ENCODE data around the gene PITX3. TPM values are rescaled to one million over a fixed set of nuclear protein-coding genes. Genes with fewer than 3 reads are reported as not detected.

The PITX3 gene
- total and polyA plus RNA-seq, 10 of the 15 experiments (the other 5 are each of a cell fraction or from before 2014, with no cell fraction given), result not detected

DNA sequence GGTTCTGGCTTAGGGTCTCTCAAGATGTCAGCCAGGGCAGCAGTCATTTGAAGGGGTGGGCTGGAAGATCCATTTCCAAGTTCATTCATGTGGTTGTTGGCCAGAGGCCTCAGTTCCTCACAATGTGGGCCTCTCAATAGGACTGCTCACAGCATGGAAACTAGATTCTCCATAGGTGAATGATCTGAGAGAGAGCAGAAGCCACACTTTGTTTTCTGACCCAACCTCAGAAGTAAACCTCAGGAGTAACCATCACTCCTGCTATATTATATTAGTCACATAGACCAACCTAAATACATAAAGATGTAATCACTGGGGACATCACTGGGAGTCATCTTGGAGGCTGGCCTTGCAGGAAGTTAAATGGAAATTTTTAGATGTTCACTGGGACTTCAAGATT, 46.2 kb upstream of the PITX3 start (continued):
- TF ChIP-seq, protein P1, sequence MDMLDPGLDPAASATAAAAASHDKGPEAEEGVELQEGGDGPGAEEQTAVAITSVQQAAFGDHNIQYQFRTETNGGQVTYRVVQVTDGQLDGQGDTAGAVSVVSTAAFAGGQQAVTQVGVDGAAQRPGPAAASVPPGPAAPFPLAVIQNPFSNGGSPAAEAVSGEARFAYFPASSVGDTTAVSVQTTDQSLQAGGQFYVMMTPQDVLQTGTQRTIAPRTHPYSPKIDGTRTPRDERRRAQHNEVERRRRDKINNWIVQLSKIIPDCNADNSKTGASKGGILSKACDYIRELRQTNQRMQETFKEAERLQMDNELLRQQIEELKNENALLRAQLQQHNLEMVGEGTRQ (IDR thresholded peaks at IDR 0.05; ENCODE audit: borderline replicate concordance, low read depth, low read length), result no peak
- TF ChIP-seq, protein P2, sequence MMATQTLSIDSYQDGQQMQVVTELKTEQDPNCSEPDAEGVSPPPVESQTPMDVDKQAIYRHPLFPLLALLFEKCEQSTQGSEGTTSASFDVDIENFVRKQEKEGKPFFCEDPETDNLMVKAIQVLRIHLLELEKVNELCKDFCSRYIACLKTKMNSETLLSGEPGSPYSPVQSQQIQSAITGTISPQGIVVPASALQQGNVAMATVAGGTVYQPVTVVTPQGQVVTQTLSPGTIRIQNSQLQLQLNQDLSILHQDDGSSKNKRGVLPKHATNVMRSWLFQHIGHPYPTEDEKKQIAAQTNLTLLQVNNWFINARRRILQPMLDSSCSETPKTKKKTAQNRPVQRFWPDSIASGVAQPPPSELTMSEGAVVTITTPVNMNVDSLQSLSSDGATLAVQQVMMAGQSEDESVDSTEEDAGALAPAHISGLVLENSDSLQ (IDR thresholded peaks at IDR 0.05), result no peak
- TF ChIP-seq, protein P3, sequence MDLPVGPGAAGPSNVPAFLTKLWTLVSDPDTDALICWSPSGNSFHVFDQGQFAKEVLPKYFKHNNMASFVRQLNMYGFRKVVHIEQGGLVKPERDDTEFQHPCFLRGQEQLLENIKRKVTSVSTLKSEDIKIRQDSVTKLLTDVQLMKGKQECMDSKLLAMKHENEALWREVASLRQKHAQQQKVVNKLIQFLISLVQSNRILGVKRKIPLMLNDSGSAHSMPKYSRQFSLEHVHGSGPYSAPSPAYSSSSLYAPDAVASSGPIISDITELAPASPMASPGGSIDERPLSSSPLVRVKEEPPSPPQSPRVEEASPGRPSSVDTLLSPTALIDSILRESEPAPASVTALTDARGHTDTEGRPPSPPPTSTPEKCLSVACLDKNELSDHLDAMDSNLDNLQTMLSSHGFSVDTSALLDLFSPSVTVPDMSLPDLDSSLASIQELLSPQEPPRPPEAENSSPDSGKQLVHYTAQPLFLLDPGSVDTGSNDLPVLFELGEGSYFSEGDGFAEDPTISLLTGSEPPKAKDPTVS (IDR thresholded peaks at IDR 0.05; ENCODE audit: low read depth, low read length), result no peak
- TF ChIP-seq STAT1 (conservative IDR thresholded peaks at IDR 0.05) (no peak), CREB1 (IDR thresholded peaks at IDR 0.05; ENCODE audit: low read depth) (no peak)

DNA sequence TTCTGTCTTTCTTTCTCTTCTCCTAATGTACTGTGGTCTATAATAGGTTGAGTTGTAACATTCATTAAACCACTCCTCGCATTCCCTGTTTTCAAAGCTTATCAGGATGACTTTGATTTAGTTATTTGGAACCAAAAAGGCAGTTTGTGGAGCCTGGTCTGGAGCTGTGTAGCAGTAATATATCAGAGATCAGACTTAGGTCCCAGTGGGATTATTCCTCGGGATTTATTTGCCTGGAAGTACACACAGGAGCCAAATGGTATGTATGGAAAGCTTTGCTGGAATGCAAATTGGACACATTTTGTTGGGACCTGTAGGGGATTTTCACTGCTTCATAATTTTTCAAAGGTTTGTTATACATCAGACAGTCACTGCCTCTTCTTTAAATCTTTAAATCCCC, 44.9 kb upstream of the PITX3 start:
- CTCF ChIA-PET, result interaction anchor here (1.0 kb wide), 1 partner anchor 166 kb away, joined by 3 read pairs; the partner anchor contains the start of gene C10orf95
- 97% methylated on average over 2 of the region's 2 CpGs for WGBS (ENCODE audit: insufficient coverage, insufficient replicate concordance, low lambda C conversion rate, missing lambda C conversion rate)
- no peaks in the 10 kb centered on the region for H3K9me3 ChIP-seq (replicated peaks; ENCODE audit: control insufficient read depth, insufficient read depth, low read length)
- no peak for ATAC-seq
- H3K9ac ChIP-seq (ENCODE audit: control insufficient read depth, insufficient read depth, low read length), result no peak overlapping the region
- POLR2A ChIA-PET, result interaction anchor here (0.6 to 1.1 kb wide), 3 partner anchors 23 to 68 kb away, joined by 3 to 4 read pairs (median 4); no protein-coding TSS in a partner anchor
- no peaks in the 10 kb centered on the region for H4K20me1 ChIP-seq (ENCODE audit: control insufficient read depth, insufficient read depth)
- H3K27ac ChIP-seq (ENCODE audit: control insufficient read depth, insufficient read depth), result no peak overlapping the region
- in situ Hi-C loops (cut with MboI) (no loop called here), intact Hi-C loops (cut with micrococcal nuclease; ENCODE audit: unreplicated experiment) (no loop called here)
- DNase-seq (ENCODE audit: low read depth, low spot score), result no peak
- no peak overlapping the region for H2AFZ ChIP-seq (ENCODE audit: control insufficient read depth, low read depth, low read length)
- no peak overlapping the region for H3K4me2 ChIP-seq (ENCODE audit: control insufficient read depth, insufficient read depth)
- no peak overlapping the region for H3K4me3 ChIP-seq
- H3K36me3 ChIP-seq (ENCODE audit: control insufficient read depth in 2 of 2, insufficient read depth in 2 of 2, low read length in 1 of 2), result no peaks in the 10 kb centered on the region; a peak in 1 of 4 replicates
- SMC1A ChIA-PET (ENCODE audit: uncharacterized antibody, unreplicated experiment), result interaction anchor here (1.3 to 2.0 kb wide), 5 partner anchors 9 to 65 kb away, joined by 3 to 6 read pairs (median 4); no protein-coding TSS in a partner anchor
- no peaks in the 10 kb centered on the region; the same call in 1 of the 2 replicates for H3K4me1 ChIP-seq (ENCODE audit: control insufficient read depth, insufficient read depth, low read length)
- peaks cover 30% of the 10 kb centered on the region for H3K79me2 ChIP-seq (ENCODE audit: control insufficient read depth, insufficient read depth, low read length)
- BruUV-seq (replicated peaks), result TSS peak; percentile 3
- RAD21 ChIA-PET (ENCODE audit: unreplicated experiment), result no interaction called here
- no peaks in the 10 kb centered on the region for H3K27me3 ChIP-seq (replicated peaks in 1 of 2; ENCODE audit: control insufficient read depth in 2 of 2, insufficient read depth in 2 of 2, low read length in 1 of 2)
- FAIRE-seq, result no peak
- no peak for TF ChIP-seq CBX3 (IDR thresholded peaks at IDR 0.05; ENCODE audit: borderline replicate concordance, low read depth)
- TF ChIP-seq NR2C1 (IDR thresholded peaks at IDR 0.05), result no peak
- TF ChIP-seq ZNF274 (IDR thresholded peaks at IDR 0.05; ENCODE audit: insufficient read depth, insufficient read length), result no peak
- TF ChIP-seq SMAD5 (IDR thresholded peaks at IDR 0.05; ENCODE audit: low read depth), result no peak
- TF ChIP-seq, protein P4, sequence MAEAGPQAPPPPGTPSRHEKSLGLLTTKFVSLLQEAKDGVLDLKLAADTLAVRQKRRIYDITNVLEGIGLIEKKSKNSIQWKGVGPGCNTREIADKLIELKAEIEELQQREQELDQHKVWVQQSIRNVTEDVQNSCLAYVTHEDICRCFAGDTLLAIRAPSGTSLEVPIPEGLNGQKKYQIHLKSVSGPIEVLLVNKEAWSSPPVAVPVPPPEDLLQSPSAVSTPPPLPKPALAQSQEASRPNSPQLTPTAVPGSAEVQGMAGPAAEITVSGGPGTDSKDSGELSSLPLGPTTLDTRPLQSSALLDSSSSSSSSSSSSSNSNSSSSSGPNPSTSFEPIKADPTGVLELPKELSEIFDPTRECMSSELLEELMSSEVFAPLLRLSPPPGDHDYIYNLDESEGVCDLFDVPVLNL (IDR thresholded peaks at IDR 0.05; ENCODE audit: low read depth, low read length), result no peak
- no peak for TF ChIP-seq RFX5 (IDR thresholded peaks at IDR 0.05; ENCODE audit: low read depth, low read length)
- no peak for TF ChIP-seq EZH2 (IDR thresholded peaks at IDR 0.05; ENCODE audit: borderline replicate concordance, control insufficient read depth, low read depth, low read length)
- TF ChIP-seq POLR2AphosphoS2 (IDR thresholded peaks at IDR 0.05; ENCODE audit: low read depth, low read length), result no peak
- TF ChIP-seq, protein P5, sequence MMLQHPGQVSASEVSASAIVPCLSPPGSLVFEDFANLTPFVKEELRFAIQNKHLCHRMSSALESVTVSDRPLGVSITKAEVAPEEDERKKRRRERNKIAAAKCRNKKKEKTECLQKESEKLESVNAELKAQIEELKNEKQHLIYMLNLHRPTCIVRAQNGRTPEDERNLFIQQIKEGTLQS (IDR thresholded peaks at IDR 0.05; ENCODE audit: borderline replicate concordance, extremely low read depth, low read depth, low read length), result no peak
- TF ChIP-seq ZZZ3 (IDR thresholded peaks at IDR 0.05; ENCODE audit: control insufficient read depth, insufficient read length, low read depth), result no peak
- no peak for TF ChIP-seq BMI1 (IDR thresholded peaks at IDR 0.05; ENCODE audit: borderline replicate concordance)
- no peak for TF ChIP-seq TARDBP (IDR thresholded peaks at IDR 0.05; ENCODE audit: borderline replicate concordance)
- TF ChIP-seq ATF7 (IDR thresholded peaks at IDR 0.05; ENCODE audit: low read depth), result no peak
- TF ChIP-seq EP300 (IDR thresholded peaks at IDR 0.05; ENCODE audit: borderline replicate concordance in 1 of 2, control insufficient read depth in 1 of 2, low read depth in 2 of 2, low read length in 2 of 2), result no peak

Data from GM12878 (cell line).